Psoas muscle (tissue), 8 donors: ENCODE data around the gene SYT1. TPM values are rescaled to one million over a fixed set of nuclear protein-coding genes. Genes with fewer than 3 reads are reported as not detected.

Experiments
- ATAC-seq, 4 donors: fragments of 200-7000 bp; cut with Tn5 transposase; one replicate each; pipeline ENCODE4 v1.9.1; 2020; ENCODE audit warnings: moderate library complexity in 3 of 4, mild to moderate bottlenecking in 2 of 4
- DNase-seq, 2 donors: peaks; one replicate each; pipeline ENCODE4 v3.0.0-alpha.2; 2020
- H3K27ac ChIP-seq: fragments of 200-600 bp; one replicate; pipeline ENCODE4 v1.8.0; 2022
- H3K27me3 ChIP-seq, 3 donors: fragments of 200-600 bp in 1 of 3; one replicate each; pipeline versions ENCODE4 v1.6.1 to v1.8.0; 2013 to 2022; ENCODE audit warnings: low read length in 2 of 3, mild to moderate bottlenecking in 2 of 3, moderate library complexity in 1 of 3; ENCODE audit not compliant: insufficient read depth in 3 of 3
- H3K36me3 ChIP-seq, 2 donors: fragments of 200-600 bp in 1 of 2; one replicate each; pipeline versions ENCODE4 v1.6.1 to v1.8.0; 2013 to 2022; ENCODE audit warnings: low read depth in 1 of 2, mild to moderate bottlenecking in 1 of 2, moderate library complexity in 1 of 2; ENCODE audit not compliant: insufficient read depth in 1 of 2
- H3K4me1 ChIP-seq: fragments of 200-600 bp; one replicate; pipeline ENCODE4 v1.8.0; 2022
- H3K4me3 ChIP-seq: fragments of 200-600 bp; one replicate; pipeline ENCODE4 v1.8.0; 2022; ENCODE audit warnings: mild to moderate bottlenecking
- H3K9me3 ChIP-seq: fragments of 200-600 bp; one replicate; pipeline ENCODE4 v1.8.0; 2022
- WGBS, 3 donors: extraction: QIAGEN DNeasy Blood & Tissue Kit; methylation state at CpG; one replicate each; pipeline versions ENCODE4 v1.1.6 to v1.1.7; 2013; 5-methylcytosine and 5-hydroxymethylcytosine counted together
- intact Hi-C, 2 donors: fragments of 100-400 bp; cut with DNase I; formaldehyde crosslinking; loops; one replicate each; pipeline versions ENCODE4 v1.11.0 to v1.14.2; 2022
- polyA plus RNA-seq, 3 donors: library from polyadenylated mRNA; stranded (reverse); fragments of 200-250 nt; gene quantifications; one replicate each; pipeline ENCODE4 v1.2.3, GENCODE V29; 2013
- total RNA-seq, 4 donors: library from RNA; stranded (reverse); fragmentation: NEBNext Ultra II Directional in 2 of 4; extraction: Animal tissue kit (Norgen Biotek cat#: 25700) in 2 of 4; gene quantifications; one replicate each; pipeline versions ENCODE4 v1.2.1 to v1.2.4, GENCODE V29; 2021 to 2023
- TF ChIP-seq, protein P1 (sequence below): fragments of 200-600 bp; IDR thresholded peaks from one replicate; pipeline ENCODE4 v1.8.0; 2022; ENCODE audit warnings: antibody characterized with exemption
- donor health status: healthy with polysubstance abuse.
- donor health status: DM: no; HTN: no; CAD: no; lungs with moderate emphysema.
- donor health status: Bipolar disorder and iron deficiency.
- donor health status: healthy.
- donor health status: DM: yes; HTN: yes; CAD: no.
- donor health status: DM: no; HTN: no; CAD: no.
- donor health status: DM: no; HTN: no; CAD: no.
- donor health status: DM: yes; HTN: yes; CAD: no.

The SYT1 gene
- total and polyA plus RNA-seq, 7 donors, result 0.05 to 0.34 (median 0.14) TPM; not detected in 2

DNA sequence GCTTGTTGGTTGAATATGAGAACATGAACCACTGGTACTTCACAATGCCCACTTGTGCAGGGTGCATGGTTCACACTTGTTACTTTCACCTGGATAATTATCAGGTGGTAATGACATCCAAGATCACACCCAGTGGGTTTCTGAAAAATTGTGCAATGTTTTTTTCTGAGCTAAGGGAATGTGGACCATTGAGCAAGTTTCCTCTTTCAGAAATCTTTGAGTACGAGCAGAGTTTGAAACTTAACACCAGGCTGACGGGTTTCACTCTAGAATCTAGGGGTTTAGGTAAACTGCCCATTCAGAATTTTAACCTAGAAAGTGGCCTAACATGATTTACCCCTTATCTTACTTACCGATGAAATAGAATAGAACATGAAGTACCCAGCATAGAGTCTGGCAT lies 436.6 kb downstream of the SYT1 start:
- no peak overlapping the region for H3K27ac ChIP-seq
- intact Hi-C loops, result no loop called here
- H3K4me3 ChIP-seq, result no peak overlapping the region
- TF ChIP-seq, protein P1, sequence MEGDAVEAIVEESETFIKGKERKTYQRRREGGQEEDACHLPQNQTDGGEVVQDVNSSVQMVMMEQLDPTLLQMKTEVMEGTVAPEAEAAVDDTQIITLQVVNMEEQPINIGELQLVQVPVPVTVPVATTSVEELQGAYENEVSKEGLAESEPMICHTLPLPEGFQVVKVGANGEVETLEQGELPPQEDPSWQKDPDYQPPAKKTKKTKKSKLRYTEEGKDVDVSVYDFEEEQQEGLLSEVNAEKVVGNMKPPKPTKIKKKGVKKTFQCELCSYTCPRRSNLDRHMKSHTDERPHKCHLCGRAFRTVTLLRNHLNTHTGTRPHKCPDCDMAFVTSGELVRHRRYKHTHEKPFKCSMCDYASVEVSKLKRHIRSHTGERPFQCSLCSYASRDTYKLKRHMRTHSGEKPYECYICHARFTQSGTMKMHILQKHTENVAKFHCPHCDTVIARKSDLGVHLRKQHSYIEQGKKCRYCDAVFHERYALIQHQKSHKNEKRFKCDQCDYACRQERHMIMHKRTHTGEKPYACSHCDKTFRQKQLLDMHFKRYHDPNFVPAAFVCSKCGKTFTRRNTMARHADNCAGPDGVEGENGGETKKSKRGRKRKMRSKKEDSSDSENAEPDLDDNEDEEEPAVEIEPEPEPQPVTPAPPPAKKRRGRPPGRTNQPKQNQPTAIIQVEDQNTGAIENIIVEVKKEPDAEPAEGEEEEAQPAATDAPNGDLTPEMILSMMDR, result no peak
- DNase-seq (no peak), ATAC-seq (no peak)
- H3K9me3 ChIP-seq, result no peaks in the 10 kb centered on the region
- H3K27me3 ChIP-seq, result no peaks in the 10 kb centered on the region
- WGBS, 3 donors, result 63 to 88% (median 65%) methylated on average over 3 of the region's 3 CpGs
- H3K36me3 ChIP-seq, result no peaks in the 10 kb centered on the region
- H3K4me1 ChIP-seq, result no peaks in the 10 kb centered on the region

DNA sequence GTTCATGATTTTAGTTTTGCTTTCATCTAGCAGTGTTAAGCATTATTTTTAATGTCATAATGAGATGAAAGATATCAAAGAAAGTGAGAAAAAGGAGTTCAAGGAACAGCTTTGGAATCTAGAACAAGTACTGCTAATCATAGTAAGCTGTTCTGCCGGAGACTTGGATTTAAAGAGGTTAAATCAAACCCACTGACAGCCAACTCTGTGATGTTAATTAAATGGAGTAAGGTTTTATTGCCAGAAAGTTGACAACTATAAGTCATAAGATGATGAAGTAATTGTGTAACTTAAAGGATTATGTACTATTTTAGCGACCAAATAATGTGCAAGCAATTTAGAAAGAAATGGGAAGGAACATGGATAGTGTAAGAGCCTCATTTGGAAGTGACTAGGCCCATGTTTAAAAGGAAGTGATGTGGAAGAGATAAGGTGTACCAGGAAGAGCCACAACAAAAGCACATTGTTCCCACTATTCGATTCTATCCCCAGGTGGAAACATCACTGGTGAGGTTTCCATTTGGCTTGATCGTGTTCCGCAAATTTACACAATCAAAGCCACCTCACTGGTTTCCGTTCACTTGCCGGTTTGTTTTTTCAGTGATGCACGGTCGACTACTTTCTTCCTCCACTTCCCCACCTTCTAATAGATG lies 437.7 kb downstream of the SYT1 start:
- ATAC-seq (no peak), DNase-seq (no peak)
- H3K36me3 ChIP-seq, result no peaks in the 10 kb centered on the region
- H3K4me3 ChIP-seq, result no peak overlapping the region
- H3K9me3 ChIP-seq, result no peaks in the 10 kb centered on the region
- no peaks in the 10 kb centered on the region for H3K27me3 ChIP-seq
- intact Hi-C loops, result no loop called here
- 58 to 72% (median 69%) methylated on average over 9 of the region's 9 CpGs for WGBS, 3 donors
- H3K27ac ChIP-seq, result no peak overlapping the region
- TF ChIP-seq, protein P1, result no peak
- H3K4me1 ChIP-seq, result no peaks in the 10 kb centered on the region

DNA sequence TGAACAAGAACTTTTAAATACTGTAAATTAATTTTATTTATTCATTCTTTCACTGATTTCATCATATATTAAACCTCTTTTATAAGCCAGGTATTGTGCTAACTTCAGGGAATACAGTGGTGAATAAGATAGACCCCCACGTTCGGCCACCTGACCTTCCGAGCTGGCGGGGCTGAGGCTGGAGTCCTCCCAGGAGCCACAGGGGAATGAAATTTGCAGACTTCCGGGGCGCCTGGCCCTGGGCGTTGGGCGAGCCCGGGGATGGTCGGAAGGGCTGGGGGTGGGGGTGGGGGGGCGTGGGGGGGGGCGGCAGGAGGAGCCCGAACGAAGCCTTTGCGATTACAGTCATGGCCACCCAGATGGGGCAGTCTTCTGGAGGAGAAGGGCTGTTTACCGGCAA lies 442.8 kb downstream of the SYT1 start:
- TF ChIP-seq, protein P1, result no peak
- no peaks in the 10 kb centered on the region for H3K27me3 ChIP-seq
- H3K27ac ChIP-seq, result no peak overlapping the region
- ATAC-seq, result no peak
- 91 to 92% (median 91%) methylated on average over 10 to 16 of the region's 16 CpGs for WGBS, 3 donors
- H3K4me1 ChIP-seq, result no peaks in the 10 kb centered on the region
- no peak for DNase-seq
- no peaks in the 10 kb centered on the region for H3K9me3 ChIP-seq
- H3K36me3 ChIP-seq, result no peaks in the 10 kb centered on the region
- intact Hi-C loops, result no loop called here
- no peak overlapping the region for H3K4me3 ChIP-seq

DNA sequence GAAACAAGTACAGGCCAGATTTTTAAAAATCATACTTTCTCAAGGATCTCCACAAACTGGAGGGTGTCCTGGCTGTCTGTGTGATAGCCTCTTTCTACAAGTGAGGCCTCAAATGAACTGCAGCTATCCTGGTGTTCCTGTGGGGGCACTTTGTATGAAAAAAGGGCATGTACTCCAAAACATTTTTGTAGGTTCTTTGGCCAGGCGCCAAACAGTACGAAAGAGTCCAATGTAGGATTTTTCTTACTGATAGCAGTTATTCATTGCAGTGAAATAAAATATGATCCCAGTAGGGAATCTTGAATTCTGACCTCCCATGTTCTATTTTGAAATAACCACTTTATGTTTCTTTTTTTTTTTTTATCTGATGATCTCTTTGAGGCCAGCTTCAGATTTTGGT lies 444.5 kb downstream of the SYT1 start:
- no peaks in the 10 kb centered on the region for H3K9me3 ChIP-seq
- H3K27me3 ChIP-seq, result no peaks in the 10 kb centered on the region
- no peaks in the 10 kb centered on the region for H3K4me1 ChIP-seq
- no peak overlapping the region for H3K4me3 ChIP-seq
- WGBS, 3 donors, result 56 to 72% (median 59%) methylated on average over 2 of the region's 2 CpGs
- TF ChIP-seq, protein P1, result no peak
- no peak overlapping the region for H3K27ac ChIP-seq
- no peaks in the 10 kb centered on the region for H3K36me3 ChIP-seq
- intact Hi-C loops, result no loop called here
- ATAC-seq (no peak), DNase-seq (no peak)
